Endometrial microvascular endothelial cells (primary cell): ENCODE measurements around the gene TTC24. TPM values are rescaled to one million over a fixed set of nuclear protein-coding genes. Genes with fewer than 3 reads are reported as not detected.
"Not testable (repeated sequence)": the region's sequence is repeated elsewhere in the genome, so short reads cannot be mapped to it uniquely, and the experiment has no call there.

Source experiments
- in situ Hi-C: cut with HindIII; loops from 2 replicates; pipeline ENCODE4 v1.10.0; 2017; ENCODE audit warnings: low sequenced_read_pairs, low pct_unique_long_range_greater_than_20kb; ENCODE audit errors: inconsistent ontology term
- total RNA-seq: library from RNA; depleted of rRNA; stranded (reverse); fragments of >200 nt; gene quantifications from one replicate; pipeline ENCODE4 v1.2.3, GENCODE V29; 2015; ENCODE audit errors: inconsistent ontology term

TTC24 gene
- total RNA-seq, 1 donor from 2014 or later: not detected

DNA sequence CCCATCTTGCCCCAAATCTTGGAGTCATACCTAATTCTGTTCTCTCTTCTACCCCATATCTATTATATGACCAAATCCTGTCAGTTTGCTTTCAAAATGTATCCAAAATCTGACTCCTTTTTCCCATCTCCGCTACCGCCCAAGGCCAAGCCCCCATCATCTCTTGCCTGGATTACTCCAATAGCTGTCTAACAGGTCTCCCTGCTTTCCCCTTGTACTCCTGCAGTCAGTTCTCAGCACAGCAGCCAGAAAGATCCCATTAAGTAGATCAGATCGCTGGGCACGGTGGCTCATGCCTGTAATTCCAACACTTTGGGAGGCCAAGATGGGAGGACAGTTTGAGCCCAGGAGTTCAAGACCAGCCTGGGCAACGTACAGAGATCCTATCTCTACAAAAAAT is 27.0 kb upstream of the TTC24 start:
- in situ Hi-C loops: no loop called here

DNA sequence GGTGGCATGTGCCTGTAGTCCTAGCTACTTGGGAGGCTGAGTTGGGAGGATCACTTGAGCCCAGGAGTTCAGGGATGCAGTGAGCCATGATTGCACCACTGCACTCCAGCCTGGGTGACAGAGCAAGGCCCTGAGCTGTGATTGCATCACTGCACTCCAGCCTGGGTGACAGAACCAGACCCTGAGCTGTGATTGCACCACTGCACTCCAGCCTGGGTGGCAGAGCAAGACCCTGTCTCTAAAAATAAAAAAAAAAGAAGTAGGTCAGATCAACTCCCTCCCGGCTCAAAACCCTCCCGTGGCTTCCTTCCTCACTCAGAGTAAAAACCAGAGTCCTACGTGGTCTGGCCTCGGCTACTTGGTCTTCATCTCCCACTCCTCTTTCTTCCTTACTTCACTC is 26.6 kb upstream of the TTC24 start:
- in situ Hi-C loops: not testable (repeated sequence)

DNA sequence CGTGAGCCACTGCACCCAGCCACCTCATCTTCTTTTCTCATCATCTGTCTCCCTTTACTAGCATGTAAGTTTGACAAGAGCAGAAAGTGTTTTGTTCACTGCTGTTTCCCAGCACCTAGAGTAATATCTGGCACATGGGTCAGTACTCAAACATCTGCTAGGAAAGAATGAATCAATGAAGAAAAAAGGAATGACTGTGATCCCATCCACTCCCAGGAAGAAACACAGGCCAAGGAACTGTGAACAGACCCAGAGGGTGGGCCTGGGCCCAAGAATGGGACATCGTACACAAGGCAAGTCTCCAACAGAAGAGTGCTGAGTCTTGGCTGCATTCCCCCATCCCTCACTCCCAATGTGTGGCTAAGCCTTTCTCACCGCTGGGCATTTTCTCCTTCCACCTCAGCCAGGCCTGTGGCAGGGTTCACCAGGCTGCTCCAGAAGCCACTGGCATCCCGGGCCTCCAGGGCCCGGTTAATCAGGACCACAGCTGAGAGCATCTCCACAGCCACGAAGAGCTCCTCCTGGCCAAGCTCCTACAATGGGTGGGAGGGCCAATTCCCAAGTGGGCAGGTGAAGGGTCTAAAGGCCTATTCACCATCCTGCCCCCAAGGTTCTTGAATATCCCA is 25.6 kb upstream of the TTC24 start:
- in situ Hi-C loops: no loop called here

DNA sequence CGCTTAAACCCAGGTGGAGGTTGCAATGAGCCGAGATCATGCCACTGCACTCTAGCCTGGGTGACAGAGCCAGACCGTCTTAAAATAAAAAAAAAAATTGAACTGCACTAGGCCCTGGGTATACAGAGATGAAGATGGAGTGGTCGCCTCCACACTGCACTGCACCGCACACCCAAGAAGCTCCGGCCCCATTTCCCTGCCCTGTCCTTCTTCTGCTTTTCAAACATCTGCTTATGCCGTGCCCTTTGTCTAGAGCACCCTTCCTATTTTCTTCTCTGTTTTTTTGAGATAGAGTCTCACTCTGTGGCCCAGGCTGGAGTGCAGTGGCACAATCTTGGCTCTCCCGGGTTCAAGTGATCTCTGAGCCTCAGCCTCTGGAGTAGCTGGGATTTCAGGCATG is 24.6 kb upstream of the TTC24 start:
- in situ Hi-C loops: no loop called here

DNA sequence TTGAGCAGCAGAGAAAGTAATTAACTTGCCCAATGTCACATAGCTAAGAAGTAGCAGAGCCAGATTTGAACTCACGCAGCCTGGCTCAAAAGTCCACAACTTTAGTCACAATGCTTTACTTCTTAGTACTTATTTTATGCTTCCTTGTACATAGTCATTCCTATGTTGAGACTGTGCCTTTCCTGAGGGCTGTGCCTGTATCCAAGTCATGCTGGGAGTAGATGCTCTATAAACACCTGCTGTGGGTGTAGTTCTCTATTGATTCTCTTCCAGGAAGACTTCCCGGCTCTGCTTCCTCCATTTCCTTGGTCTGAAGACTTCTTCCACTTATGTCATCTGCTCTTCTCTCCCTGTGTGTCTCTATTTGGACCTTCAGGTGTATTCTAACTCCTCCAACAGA is 23.8 kb upstream of the TTC24 start:
- in situ Hi-C loops: no loop called here

DNA sequence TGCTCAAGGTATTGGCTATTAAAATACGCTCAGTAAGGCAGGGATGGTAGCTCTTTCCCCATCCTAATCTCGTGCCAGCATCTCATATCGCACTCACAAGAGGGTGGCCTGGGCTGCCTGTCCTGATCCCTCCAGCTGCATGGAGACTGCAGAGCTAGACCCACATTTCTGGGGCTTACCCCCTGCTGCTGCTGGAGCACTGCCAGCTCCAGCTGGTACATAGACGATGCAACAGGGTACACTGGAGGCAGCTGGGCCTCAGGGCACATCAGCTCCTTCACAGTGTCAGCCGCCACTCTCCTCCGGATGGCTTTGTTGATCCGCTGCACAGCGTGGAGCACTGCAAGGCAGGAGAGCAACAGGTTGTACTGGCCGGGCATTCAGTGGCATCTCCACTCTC is 23.2 kb upstream of the TTC24 start:
- in situ Hi-C loops: no loop called here

DNA sequence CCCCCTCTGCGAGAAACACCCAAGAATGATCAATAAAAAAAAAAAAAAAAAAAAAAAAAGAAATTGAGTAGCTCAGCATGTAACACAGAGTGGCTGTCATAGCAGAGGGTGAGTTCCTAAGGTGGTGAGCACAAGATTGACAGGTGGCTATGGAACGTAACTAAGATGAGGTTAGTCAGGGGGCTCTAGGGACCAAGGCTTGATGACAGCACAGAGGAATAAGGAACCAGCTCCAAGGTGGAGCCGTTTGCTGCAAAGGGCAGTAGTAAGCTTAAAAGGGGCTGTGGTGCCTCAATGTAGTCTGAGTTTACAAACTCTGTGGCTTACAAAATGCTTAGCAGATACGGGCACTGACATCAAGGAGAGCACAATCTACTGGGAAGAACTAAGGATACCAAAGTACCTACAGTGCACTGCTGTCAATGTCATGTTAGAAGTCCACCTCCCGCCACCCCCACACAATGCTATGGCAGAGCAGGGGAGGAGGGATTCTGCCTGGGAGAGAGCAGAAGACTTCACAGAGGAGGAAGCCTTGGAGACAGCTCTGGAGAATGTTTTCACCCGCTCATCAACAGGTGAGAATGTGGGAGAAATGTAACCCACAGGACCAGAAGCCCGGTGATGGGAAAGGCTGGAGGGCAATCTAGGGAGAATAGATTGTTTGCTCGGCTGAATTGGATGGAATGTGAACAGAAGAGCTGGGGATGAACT is 20.3 kb upstream of the TTC24 start:
- in situ Hi-C loops: no loop called here

DNA sequence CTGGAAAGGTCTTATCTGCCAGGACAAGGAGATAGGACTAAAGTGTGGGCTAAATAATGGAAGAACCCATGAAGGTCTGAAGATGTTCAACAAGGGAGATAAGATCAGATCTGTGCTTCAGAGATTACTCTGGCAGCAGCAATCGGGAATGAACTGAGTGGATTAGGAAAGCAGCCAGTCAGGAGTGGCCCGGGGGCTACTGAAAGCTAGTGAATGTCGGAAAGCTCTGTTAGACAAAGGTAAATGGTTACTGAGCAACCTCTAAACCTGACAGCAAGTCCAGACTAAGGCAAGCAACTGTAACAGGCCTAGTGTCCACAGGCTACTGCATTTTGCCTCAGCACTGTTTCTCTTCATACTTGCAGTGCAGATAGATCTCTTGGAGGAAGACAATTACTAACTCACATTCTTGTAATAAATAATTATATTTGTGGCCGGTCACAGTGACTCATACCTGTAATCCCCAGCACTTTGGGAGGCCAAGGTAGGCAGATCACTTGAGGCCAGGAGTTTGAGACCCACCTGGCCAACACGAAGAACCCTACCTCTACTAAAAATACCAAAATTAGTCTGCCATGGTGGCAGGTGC is 19.6 kb upstream of the TTC24 start:
- in situ Hi-C loops: no loop called here

DNA sequence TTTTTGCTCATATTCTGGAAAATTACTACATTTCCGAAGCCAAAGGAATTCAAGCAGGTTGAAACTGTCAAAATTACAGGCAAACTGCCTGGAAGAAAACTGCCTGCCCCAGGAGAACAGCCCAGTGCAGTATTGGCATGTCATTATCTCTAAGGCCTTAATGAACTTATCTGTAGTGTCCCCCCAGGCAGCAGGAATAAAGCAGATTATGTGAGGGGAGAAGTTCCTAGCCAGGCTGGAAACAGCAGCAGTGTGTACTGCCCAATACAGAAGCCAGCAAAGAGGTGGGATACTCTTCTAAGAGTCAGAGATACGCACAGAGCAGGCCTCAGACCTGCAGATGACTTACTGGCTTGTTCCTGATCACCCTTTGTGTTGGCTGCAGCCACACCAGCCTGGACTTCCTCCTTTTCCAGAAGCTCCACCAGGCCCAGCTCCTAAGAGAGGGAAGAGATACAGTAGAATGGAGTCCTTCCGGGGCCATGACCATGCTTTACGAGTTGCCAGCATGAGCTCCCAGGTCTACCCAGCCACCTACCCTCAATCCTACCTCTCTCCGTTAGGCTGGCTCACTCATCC is 18.8 kb upstream of the TTC24 start:
- in situ Hi-C loops: no loop called here

DNA sequence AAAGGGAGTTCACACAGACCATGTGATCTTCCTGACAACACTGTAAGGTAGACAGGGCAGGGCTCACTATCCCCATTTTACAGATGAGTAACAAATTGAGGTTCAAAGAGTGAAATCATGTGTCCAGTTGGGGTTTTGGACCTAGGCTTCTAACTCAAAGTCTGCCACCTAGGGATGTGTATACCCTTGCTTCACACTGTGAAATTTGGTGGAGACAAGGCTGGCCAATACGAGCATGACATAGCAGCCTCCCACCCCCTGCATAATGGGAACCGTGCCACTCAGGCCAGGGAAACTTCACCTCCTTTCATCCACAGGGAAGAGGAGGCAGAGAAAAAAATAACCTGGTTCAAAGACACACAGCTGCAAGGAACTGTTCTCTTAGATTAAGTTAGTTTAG is 14.0 kb upstream of the TTC24 start:
- in situ Hi-C loops: no loop called here

DNA sequence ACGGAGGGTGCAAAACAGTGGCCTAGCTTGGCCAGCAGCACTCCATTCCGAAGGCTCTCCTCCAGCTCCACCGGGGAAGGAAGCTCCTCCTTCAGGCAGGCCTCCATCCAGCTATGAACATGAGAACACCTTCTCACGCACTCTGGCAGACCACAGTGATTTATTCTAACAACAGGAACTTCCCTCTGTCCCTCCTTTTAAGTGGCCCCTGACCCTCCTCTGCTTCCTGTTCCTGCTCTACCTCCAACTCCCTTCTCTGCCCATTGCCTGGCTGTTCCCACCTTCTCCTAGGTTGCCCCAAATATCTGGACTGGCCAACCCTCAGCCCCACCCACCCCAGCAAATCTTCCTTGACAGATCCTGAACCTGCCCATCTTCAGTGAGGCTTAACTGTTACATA is 13.1 kb upstream of the TTC24 start:
- in situ Hi-C loops: no loop called here

DNA sequence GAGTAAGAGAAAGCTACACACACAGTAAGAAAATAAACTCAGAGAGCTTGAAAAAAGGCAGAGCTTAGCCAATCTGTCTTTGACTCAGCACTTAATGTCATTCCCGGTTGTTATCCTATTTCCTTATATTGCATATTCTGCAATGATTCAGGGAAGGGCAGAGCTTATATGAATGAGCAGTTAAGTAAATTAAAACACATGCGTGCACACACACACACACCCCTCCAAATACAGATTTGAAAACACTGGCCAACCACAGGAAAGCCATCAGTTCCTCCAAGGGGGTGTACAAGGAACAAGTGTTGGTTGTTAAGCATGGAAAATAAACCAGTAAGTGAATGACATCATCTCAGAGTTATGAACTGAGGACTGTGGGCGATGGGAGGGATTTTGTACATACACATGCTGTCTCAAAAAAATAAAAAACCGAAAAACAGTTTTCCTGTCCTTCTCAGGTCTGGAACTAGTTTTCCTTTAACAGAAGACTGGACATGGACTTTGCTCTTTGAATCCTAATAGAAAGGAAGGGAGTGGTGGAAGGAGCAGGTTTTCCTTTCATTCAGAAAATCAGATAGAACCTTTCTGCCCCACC is 8.2 kb upstream of the TTC24 start:
- in situ Hi-C loops: no loop called here

DNA sequence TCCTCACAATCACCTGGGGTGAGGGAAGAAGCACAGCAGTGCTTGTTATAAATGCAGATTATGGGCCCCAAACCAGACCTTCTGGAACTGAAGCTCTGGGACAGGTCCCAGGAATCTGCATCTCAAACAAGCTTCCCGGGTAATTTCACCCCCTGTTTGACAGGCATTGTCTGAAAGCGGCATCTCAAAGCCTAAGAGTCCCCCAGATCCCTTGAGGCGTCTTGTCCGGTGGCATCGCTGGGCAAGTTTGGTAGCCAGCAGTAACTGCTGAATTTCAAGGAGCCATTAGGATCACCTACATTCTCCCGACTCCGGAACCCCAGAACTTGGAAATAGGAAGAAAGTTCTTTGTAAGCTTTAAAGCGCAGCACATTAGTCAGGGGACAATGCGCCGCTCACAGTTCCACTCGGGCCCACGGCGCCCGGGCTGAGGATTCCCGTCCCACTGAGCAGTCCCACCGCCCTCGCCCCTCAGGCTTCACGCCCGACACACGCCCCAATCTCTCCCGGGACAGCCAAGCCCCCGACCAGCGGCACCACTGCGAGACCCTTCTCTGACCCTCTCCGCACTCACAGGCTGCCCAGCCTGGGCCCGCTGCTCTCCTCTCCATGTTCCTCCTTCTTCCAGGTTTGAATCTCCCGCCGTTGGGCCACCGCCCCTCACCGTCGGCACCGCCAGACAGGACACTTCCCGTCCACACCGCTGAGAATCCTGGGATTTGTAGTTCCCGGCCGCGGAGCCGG is 7.4 kb upstream of the TTC24 start, which contains the start of gene IQGAP3:
Gene IQGAP3, minus strand, starts transcription at position 647 of the 744 bp plus-strand sequence. Its CDS starts 36 bp downstream, at position 611.
- in situ Hi-C loops: no loop called here

DNA sequence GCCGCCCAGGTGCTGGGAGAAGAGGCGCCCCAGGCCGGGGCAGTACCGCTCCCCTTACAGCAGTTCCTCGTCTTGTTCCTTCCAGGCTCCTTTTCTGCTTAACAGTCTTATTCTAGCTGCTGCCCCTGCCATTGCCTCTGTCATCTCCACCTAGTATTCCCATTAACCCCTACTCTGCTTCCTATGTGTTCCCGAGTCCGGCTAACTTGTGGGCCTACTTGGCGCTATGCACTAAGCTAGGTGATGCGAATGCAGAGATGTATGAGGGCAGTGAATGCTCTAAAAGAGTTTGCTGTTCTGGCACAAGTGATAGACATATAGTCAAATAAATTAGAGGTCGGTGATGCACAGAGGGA is 6.9 kb upstream of the TTC24 start:
- in situ Hi-C loops: no loop called here

DNA sequence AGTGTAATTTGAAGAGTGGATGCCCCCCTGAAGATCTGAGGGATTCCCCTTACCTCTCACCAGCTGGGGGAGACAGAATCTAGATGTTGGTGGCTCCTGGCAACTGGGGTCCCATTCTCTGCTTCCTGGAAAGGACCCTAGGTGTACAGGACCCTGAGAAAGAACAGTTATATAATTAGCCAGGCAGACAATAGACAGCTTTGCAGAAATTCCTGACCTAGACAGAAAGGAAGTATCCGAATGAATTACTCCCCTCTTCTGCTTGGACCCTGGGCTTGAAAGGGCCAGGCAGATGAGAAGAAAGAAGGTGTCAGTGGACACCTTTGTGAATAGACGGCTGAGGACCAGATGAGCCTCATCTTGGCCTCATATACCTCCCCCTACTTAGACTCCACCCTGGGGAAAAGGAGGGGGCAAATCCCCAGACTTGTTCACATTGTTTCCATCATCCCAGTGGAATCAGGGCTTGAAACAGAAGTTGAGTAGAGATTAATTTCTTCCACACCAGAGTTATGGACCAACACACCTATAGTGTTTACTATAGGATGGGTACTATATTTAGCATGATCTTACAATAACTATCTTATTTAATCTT is 5.4 kb upstream of the TTC24 start:
- in situ Hi-C loops: no loop called here

DNA sequence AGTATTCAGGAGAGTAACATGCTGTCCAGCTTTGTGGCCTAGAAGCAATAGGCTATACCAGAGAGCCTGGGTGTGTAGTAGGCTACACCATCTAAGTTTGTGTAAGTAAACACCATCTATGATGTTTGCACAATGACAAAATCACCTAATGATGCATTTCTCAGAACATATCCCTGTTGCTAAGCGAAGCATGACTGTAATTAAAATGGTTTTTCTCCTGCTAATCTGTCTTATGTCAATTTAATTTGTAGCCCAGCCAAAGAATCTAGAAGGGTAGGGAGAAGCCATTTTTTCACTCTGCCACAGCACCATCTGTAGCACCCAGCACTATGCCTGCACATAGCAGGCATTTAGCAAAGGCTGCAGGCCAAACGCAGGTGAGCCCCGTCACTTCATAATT is 2.0 kb upstream of the TTC24 start:
- in situ Hi-C loops: no loop called here

DNA sequence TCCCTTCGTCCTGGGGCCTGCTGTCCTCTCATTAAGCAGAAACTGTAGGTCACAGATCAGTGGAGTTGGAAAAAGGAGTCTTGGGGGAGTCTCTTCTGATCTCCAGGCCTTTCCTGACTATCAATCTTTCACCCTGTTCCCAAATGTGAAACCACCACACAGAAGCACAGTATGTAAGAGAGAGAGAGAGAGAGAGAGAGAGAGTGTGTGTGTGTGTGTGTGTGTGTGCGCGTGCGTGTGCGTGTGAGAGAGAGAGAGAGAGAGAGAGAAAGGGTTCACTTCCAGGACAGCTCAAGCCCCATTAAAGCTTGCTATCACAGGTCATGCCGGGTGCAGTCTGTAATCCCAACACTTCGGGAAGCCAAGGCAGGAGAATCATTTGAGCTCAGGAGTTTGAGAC is 1.5 kb upstream of the TTC24 start:
- in situ Hi-C loops: no loop called here

DNA sequence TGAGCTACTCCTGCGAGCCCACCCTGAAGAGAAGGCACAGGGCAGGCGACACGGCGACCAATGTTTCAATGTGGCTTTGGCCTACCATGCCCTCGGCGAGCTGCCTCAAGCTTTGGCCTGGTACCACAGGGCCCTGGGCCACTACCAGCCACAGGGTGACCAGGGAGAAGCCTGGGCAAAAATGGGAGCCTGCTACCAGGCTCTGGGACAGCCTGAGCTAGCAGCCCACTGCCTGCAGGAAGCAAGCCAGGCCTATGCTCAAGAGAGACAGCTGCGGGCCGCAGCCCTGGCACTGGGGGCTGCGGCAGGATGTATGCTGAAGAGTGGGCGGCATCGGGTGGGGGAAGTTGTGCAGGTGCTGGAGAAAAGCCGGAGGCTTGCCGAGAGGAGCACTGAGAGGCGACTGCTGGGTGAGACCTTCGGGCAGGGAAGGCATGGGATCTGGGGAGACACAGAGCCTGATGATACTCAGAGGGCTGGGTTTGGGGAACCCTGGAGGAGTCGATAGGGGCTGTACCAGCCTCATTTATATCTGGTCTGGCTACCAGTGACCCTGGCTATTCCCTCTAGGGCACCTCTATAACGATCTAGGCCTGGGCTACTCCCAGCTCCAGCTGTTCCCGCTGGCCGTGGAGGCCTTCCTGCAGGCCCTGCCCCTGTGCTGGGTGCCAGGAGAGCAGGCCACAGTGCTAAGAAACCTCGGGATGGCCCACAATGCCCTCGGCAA is 2.3 kb downstream of the TTC24 start:
- in situ Hi-C loops: no loop called here
